GM21619 (cell line): Measurements from ENCODE around the gene CRACDL.

ENCODE experiments used
- ATAC-seq: cut with Tn5 transposase; IDR thresholded peaks from one replicate; pipeline ENCODE4 v1.9.1; 2021; ENCODE audit not compliant: unreplicated experiment

CRACDL gene

GRCh38 chr2:98866033-98866432 lies 70.0 kb downstream of the CRACDL start:
- no peak for ATAC-seq

- ATAC-seq, result no peak
Measured at GRCh38 chr2:98861601-98862000, 74.4 kb downstream of the CRACDL start.

GRCh38 chr2:98859323-98859722 lies 76.7 kb downstream of the CRACDL start:
- no peak for ATAC-seq

GRCh38 chr2:98857001-98857400 lies 79.0 kb downstream of the CRACDL start:
- ATAC-seq, result no peak

- no peak for ATAC-seq
Measured at GRCh38 chr2:98854682-98855081, 81.3 kb downstream of the CRACDL start.

GRCh38 chr2:98852932-98853331 lies 83.1 kb downstream of the CRACDL start:
- no peak for ATAC-seq

- ATAC-seq, result no peak
Measured at GRCh38 chr2:98850074-98850473, 86.0 kb downstream of the CRACDL start.

GRCh38 chr2:98849113-98849512 lies 86.9 kb downstream of the CRACDL start:
- ATAC-seq, result no peak

GRCh38 chr2:98847853-98848252 lies 88.2 kb downstream of the CRACDL start:
- no peak for ATAC-seq

GRCh38 chr2:98846041-98846440 lies 90.0 kb downstream of the CRACDL start:
- ATAC-seq, result no peak

- ATAC-seq, result no peak
Measured at GRCh38 chr2:98842136-98842535, 93.9 kb downstream of the CRACDL start.

- ATAC-seq, result no peak
Measured at GRCh38 chr2:98839292-98839691, 96.7 kb downstream of the CRACDL start.

- ATAC-seq, result no peak
Measured at GRCh38 chr2:98835831-98836385, 100.1 kb downstream of the CRACDL start.

GRCh38 chr2:98833917-98834263 lies 102.1 kb downstream of the CRACDL start:
- no peak for ATAC-seq

- ATAC-seq, result no peak
Measured at GRCh38 chr2:98833172-98833916, 102.7 kb downstream of the CRACDL start.

GRCh38 chr2:98832172-98832571 lies 103.9 kb downstream of the CRACDL start:
- no peak for ATAC-seq

GRCh38 chr2:98830571-98831145 lies 105.4 kb downstream of the CRACDL start:
- no peak for ATAC-seq

- ATAC-seq, result no peak
Measured at GRCh38 chr2:98829581-98830270, 106.3 kb downstream of the CRACDL start.

- no peak for ATAC-seq
Measured at GRCh38 chr2:98828793-98829371, 107.1 kb downstream of the CRACDL start.

- no peak for ATAC-seq
Measured at GRCh38 chr2:98828369-98828744, 107.7 kb downstream of the CRACDL start.

GRCh38 chr2:98827625-98828368 lies 108.2 kb downstream of the CRACDL start:
- ATAC-seq, result no peak
